ENCODE results near the gene HACD1. TPM values are rescaled to one million over a fixed set of nuclear protein-coding genes. Genes with fewer than 3 reads are reported as not detected.

Gene HACD1
- polyA plus RNA-seq, 1 experiment, result 53.7 TPM

DNA sequence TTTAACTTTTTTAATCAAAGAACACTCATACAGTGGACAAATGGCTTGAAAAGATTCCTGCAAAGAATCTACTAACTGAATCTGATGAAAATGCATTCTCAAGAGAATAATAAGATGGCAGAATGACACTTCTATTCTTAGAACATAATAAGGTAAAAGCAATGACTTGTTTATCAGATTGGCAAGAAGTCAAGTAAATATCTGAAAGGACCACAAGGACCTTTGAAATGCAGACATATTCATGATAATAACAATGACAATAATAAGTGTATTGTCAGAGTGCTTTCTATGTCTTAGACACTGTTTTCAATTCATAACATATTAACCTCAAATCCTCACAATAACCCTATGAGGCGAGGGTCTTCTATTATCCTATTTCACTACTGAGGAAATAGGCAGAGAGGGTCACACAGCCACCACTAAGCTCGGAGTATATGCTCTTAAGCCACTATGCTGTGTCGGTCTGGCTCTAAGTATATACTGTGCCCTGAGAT, 10.6 kb downstream of the HACD1 start:
- no peak overlapping the region for H3K27ac ChIP-seq (ENCODE audit: low read depth, low read length)
- no peaks in the 10 kb centered on the region for H3K27me3 ChIP-seq (ENCODE audit: control insufficient read depth, insufficient read depth, low read length)
- ChIA-PET CTCF (interaction anchor here (0.6 to 1.7 kb wide), 11 partner anchors 10 to 632 kb away, joined by 3 to 14 read pairs (median 4); no protein-coding TSS in a partner anchor), POLR2A (no interaction called here)
- no peak for DNase-seq (ENCODE audit: low read depth, low spot score)
- H3K4me3 ChIP-seq (ENCODE audit: low read depth, low read length), result no peak overlapping the region
- TF ChIP-seq, protein P1, sequence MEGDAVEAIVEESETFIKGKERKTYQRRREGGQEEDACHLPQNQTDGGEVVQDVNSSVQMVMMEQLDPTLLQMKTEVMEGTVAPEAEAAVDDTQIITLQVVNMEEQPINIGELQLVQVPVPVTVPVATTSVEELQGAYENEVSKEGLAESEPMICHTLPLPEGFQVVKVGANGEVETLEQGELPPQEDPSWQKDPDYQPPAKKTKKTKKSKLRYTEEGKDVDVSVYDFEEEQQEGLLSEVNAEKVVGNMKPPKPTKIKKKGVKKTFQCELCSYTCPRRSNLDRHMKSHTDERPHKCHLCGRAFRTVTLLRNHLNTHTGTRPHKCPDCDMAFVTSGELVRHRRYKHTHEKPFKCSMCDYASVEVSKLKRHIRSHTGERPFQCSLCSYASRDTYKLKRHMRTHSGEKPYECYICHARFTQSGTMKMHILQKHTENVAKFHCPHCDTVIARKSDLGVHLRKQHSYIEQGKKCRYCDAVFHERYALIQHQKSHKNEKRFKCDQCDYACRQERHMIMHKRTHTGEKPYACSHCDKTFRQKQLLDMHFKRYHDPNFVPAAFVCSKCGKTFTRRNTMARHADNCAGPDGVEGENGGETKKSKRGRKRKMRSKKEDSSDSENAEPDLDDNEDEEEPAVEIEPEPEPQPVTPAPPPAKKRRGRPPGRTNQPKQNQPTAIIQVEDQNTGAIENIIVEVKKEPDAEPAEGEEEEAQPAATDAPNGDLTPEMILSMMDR (IDR thresholded peaks at IDR 0.05; ENCODE audit: low read depth, low read length), result no peak
- no peaks in the 10 kb centered on the region for H3K9me3 ChIP-seq (ENCODE audit: control insufficient read depth, insufficient read depth, low read length)

DNA sequence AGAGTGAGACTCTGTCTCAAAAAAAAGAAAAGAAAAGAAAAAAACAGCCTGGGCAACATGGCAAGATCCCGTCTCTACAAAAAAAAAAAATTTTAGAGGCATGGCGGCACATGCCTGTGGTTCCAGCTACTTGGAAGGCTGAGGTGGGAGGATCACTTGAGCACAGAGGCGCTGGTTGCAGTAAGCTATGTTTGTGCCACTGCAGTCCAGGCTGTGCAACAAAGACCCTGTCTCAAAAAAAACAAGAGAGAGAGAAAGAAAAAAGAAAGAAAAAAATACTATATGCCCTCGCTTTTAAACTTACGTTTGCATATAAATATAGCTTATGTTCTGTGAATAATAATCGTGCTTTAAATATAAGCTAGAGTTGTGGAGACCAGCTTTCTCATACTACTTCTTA, 11.2 kb downstream of the HACD1 start:
- TF ChIP-seq, protein P1 (IDR thresholded peaks at IDR 0.05; ENCODE audit: low read depth, low read length), result no peak
- Histone ChIP-seq H3K4me3 (ENCODE audit: low read depth, low read length) (no peak overlapping the region), H3K9me3 (ENCODE audit: control insufficient read depth, insufficient read depth, low read length) (no peaks in the 10 kb centered on the region), H3K27ac (ENCODE audit: low read depth, low read length) (no peak overlapping the region), H3K27me3 (ENCODE audit: control insufficient read depth, insufficient read depth, low read length) (no peaks in the 10 kb centered on the region)
- no peak for DNase-seq (ENCODE audit: low read depth, low spot score)
- POLR2A ChIA-PET, result no interaction called here
- CTCF ChIA-PET, result interaction anchor here (0.6 to 1.7 kb wide), 9 partner anchors 10 to 633 kb away, joined by 3 to 14 read pairs (median 4); no protein-coding TSS in a partner anchor

GRCh38 chr10:17599089-17599488, 18.1 kb downstream of the HACD1 start:
- TF ChIP-seq, protein P1 (IDR thresholded peaks at IDR 0.05; ENCODE audit: low read depth, low read length), result peak; percentile 53
- no peaks in the 10 kb centered on the region for H3K27me3 ChIP-seq (ENCODE audit: control insufficient read depth, insufficient read depth, low read length)
- no peaks in the 10 kb centered on the region for H3K9me3 ChIP-seq (ENCODE audit: control insufficient read depth, insufficient read depth, low read length)
- H3K27ac ChIP-seq (ENCODE audit: low read depth, low read length), result no peak overlapping the region
- POLR2A ChIA-PET, result no interaction called here
- H3K4me3 ChIP-seq (ENCODE audit: low read depth, low read length), result no peak overlapping the region
- CTCF ChIA-PET, result interaction anchor here (0.6 kb wide), 1 partner anchor 187 kb away, joined by 3 read pairs; no protein-coding TSS in a partner anchor
- peak; percentile 3 for DNase-seq (ENCODE audit: low read depth, low spot score)

- no peak overlapping the region for H3K27ac ChIP-seq (ENCODE audit: low read depth, low read length)
Measured at GRCh38 chr10:17597386-17597785, 19.8 kb downstream of the HACD1 start.

More at GRCh38 chr10:17597386-17597785, 19.8 kb downstream of the HACD1 start:
- TF ChIP-seq, protein P1 (IDR thresholded peaks at IDR 0.05; ENCODE audit: low read depth, low read length), result no peak
- H3K9me3 ChIP-seq (ENCODE audit: control insufficient read depth, insufficient read depth, low read length), result no peaks in the 10 kb centered on the region
- H3K4me3 ChIP-seq (ENCODE audit: low read depth, low read length), result no peak overlapping the region
- DNase-seq (ENCODE audit: low read depth, low spot score), result no peak
- ChIA-PET POLR2A (no interaction called here), CTCF (interaction anchor here (1.1 kb wide), 1 partner anchor 188 kb away, joined by 5 read pairs; no protein-coding TSS in a partner anchor)
- no peaks in the 10 kb centered on the region for H3K27me3 ChIP-seq (ENCODE audit: control insufficient read depth, insufficient read depth, low read length)
